Vagina (tissue), 2 donors: ENCODE data around the gene STOM.

Source experiments
- CTCF ChIP-seq, 3 experiments: fragments of 450-650 bp in 2 of 3; fragments of 200-600 bp in 1 of 3; sonication (generic) in 1 of 3; IDR thresholded peaks; one replicate each; pipeline ENCODE4 v1.5.1; 2017 to 2019; ENCODE audit warnings: antibody characterized with exemption in 3 of 3, mild to moderate bottlenecking in 2 of 3, moderate library complexity in 2 of 3
- POLR2AphosphoS5 ChIP-seq, 2 donors: sonication (generic); formaldehyde crosslinking; IDR thresholded peaks; one replicate each; pipeline ENCODE4 v1.9.0; 2017; ENCODE audit warnings: antibody characterized with exemption in 2 of 2, mild to moderate bottlenecking in 2 of 2, low read depth in 1 of 2; ENCODE audit not compliant: insufficient read depth in 1 of 2

- TF ChIP-seq CTCF (IDR thresholded peaks at IDR 0.05) (no peak), POLR2AphosphoS5 (IDR thresholded peaks at IDR 0.05; ENCODE audit: insufficient read depth in 1 of 2, low read depth in 1 of 2) (no peak)
Observed at GRCh38 chr9:121328476-121328875, 41.6 kb downstream of the STOM start.
